Measurements from ENCODE around the gene POLR1F. TPM values are rescaled to one million over a fixed set of nuclear protein-coding genes. Genes with fewer than 3 reads are reported as not detected.
A peak's percentile ranks its signal among the peaks of the same experiment; 100 is the strongest.

Gene POLR1F
- total RNA-seq, 2 donors from 2014 or later, result 12.3 to 13.3 TPM

- no peak for TF ChIP-seq CTCF (IDR thresholded peaks at IDR 0.05)
- no peaks in the 10 kb centered on the region for H3K4me1 ChIP-seq
- H3K9ac ChIP-seq (ENCODE audit: low read depth in 2 of 2, low read length in 2 of 2), result no peak overlapping the region
- DNase-seq, result no peak
- intact Hi-C loops (cut with DNase I), result no loop called here
- no peaks in the 10 kb centered on the region for H3K27me3 ChIP-seq
- no peaks in the 10 kb centered on the region for H3K36me3 ChIP-seq
- H3K9me3 ChIP-seq, result no peaks in the 10 kb centered on the region
- no peak overlapping the region for H3K27ac ChIP-seq
- no peak overlapping the region for H3K4me3 ChIP-seq
Observed at GRCh38 chr7:19674266-19674960, 34.4 kb downstream of the POLR1F start.

- Histone ChIP-seq H3K4me3 (no peak overlapping the region), H3K27me3 (no peaks in the 10 kb centered on the region), H3K4me1 (no peaks in the 10 kb centered on the region), H3K9me3 (no peaks in the 10 kb centered on the region), H3K9ac (ENCODE audit: low read depth in 2 of 2, low read length in 2 of 2) (no peak overlapping the region), H3K27ac (no peak overlapping the region), H3K36me3 (no peaks in the 10 kb centered on the region)
- no peak for TF ChIP-seq CTCF (IDR thresholded peaks at IDR 0.05)
- intact Hi-C loops (cut with DNase I), result no loop called here
- DNase-seq, result no peak
Observed at GRCh38 chr7:19670806-19671205, 38.0 kb downstream of the POLR1F start.

GRCh38 chr7:19665399-19666008 is 43.3 kb downstream of the POLR1F start:
- intact Hi-C loops (cut with DNase I), result no loop called here

GRCh38 chr7:19663816-19664462 is 44.9 kb downstream of the POLR1F start:
- intact Hi-C loops (cut with DNase I), result no loop called here
- TF ChIP-seq CTCF (IDR thresholded peaks at IDR 0.05), result no peak
- DNase-seq, result no peak

More at GRCh38 chr7:19665399-19666008, 43.3 kb downstream of the POLR1F start:
- DNase-seq, result no peak
- H3K9ac ChIP-seq (ENCODE audit: low read depth in 2 of 2, low read length in 2 of 2), result no peak overlapping the region
- no peak overlapping the region for H3K27ac ChIP-seq
- no peak overlapping the region for H3K4me3 ChIP-seq
- TF ChIP-seq CTCF (IDR thresholded peaks at IDR 0.05), result peak; percentile 53
- no peaks in the 10 kb centered on the region for H3K4me1 ChIP-seq
- no peaks in the 10 kb centered on the region for H3K27me3 ChIP-seq
- no peaks in the 10 kb centered on the region for H3K9me3 ChIP-seq
- no peaks in the 10 kb centered on the region for H3K36me3 ChIP-seq

GRCh38 chr7:19648791-19649190 is 60.0 kb downstream of the POLR1F start:
- DNase-seq, result no peak
- Histone ChIP-seq H3K9ac (ENCODE audit: low read depth in 2 of 2, low read length in 2 of 2) (no peak overlapping the region), H3K4me1 (no peaks in the 10 kb centered on the region), H3K27ac (no peak overlapping the region), H3K36me3 (no peaks in the 10 kb centered on the region), H3K4me3 (no peak overlapping the region), H3K27me3 (no peaks in the 10 kb centered on the region), H3K9me3 (no peaks in the 10 kb centered on the region)
- intact Hi-C loops (cut with DNase I), result no loop called here
- no peak for TF ChIP-seq CTCF (IDR thresholded peaks at IDR 0.05)

More at GRCh38 chr7:19663816-19664462, 44.9 kb downstream of the POLR1F start:
- H3K9ac ChIP-seq (ENCODE audit: low read depth in 2 of 2, low read length in 2 of 2), result no peak overlapping the region
- H3K4me1 ChIP-seq, result no peaks in the 10 kb centered on the region
- no peak overlapping the region for H3K4me3 ChIP-seq
- no peak overlapping the region for H3K27ac ChIP-seq
- H3K36me3 ChIP-seq, result no peaks in the 10 kb centered on the region
- no peaks in the 10 kb centered on the region for H3K9me3 ChIP-seq
- no peaks in the 10 kb centered on the region for H3K27me3 ChIP-seq

Small RNA genes lying within 50 kb of the gene (microRNA-seq; reads per million reads assigned to microRNA genes)
- not detected for gene MIR3146

Other genes with a start within 250 kb of the POLR1F start
- not detected for gene TMEM196, start 64.6 kb upstream of the POLR1F start, total RNA-seq

All from colonic mucosa (tissue), 4 donors.